Measurements from ENCODE around the gene PXDN.

- TF ChIP-seq EZH2 (IDR thresholded peaks at IDR 0.05; ENCODE audit: borderline replicate concordance, low read length) (no peak), CTCF (conservative IDR thresholded peaks at IDR 0.05 in 1 of 2, IDR thresholded peaks at IDR 0.05 in 1 of 2; ENCODE audit: extremely low read depth in 1 of 2, insufficient read depth in 1 of 2, low read depth in 1 of 2, low read length in 2 of 2) (no peak)
These were observed 43.3 kb downstream of the PXDN start for GRCh38 chr2:1701020-1701419.

Data from mammary epithelial cell (primary cell).